ENCODE results near the gene IFT27.

Gene IFT27

GRCh38 chr22:36714110-36714509, 61.8 kb downstream of the IFT27 start:
- no peak for DNase-seq

DNA sequence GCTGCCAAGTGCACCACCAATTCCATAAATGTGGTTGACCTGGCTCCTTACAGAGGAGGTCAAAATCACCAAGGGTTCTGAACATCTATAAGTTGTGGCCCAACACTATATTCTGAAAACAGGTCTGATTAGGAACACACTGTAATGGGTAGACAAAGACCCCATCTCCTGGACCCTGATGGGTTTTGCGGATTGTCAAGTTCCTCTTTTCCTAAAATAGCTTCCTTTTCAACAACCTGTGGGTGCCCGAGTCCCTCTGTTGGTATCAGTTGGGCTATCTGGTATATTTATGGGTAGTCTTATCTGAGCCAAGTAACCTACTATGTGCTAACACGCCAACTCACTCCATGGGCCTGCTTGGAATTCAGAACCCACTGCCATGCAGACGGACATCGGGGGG, 62.5 kb downstream of the IFT27 start:
- no peak for DNase-seq

Data from GDM1 (cell line).